Colon (tissue), 2 donors: ENCODE data around the gene URGCP.

ENCODE experiments used
- FAIRE-seq: peaks from 2 replicates; lab custom pipeline; 2012; peaks lifted over from hg19 to GRCh38; lab: Jason Lieb, UNC
- donor health status: control.
- donor health status: control.

URGCP gene

GRCh38 chr7:43906331-43907010 lies at the start of gene URGCP:
TSS of gene URGCP (minus strand) at chr7:43906596. CDS start at chr7:43906575, 21 bp downstream.
- FAIRE-seq: no peak

DNA sequence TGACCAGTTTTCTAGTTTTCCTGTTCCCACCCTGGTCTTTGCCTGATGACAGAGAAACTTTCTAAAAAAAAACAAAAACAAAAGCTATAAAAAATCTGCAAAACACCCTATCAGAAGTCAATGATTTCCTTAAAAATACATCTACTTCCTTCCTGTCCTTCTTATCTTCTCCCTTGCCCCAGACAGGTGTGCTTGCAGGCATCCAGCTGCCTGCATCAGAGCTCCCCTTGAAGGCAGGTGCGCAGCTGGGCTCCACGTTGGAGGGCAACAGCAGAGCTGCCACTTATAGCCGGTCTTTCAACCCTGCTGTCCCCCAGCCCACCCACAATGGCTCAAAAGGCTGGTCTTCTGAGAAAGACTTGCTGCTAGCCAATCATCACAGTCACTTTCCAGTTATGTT lies 49.6 kb upstream of the URGCP start:
- FAIRE-seq: no peak

GRCh38 chr7:43954524-43955228 lies 48.3 kb upstream of the URGCP start:
- FAIRE-seq: no peak

GRCh38 chr7:43953071-43953470 lies 46.7 kb upstream of the URGCP start:
- FAIRE-seq: no peak

DNA sequence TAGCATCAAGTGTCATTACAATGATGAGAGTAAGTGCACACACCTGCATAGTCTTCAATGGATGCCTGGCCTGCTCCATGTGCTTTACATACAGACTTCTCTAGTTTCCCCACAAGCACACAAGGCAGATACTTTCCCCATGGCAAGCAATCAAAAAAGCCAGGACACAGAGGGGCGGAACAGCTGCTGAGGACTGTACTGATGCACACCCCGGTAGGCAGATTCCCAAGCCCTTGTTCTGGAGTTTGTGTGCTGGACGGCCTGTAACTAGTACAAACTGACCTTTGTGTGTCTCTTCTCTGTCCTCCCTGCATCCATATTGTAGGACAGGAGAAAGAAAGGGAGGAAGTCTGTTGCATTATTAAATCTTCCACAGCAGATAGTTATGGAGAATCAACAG lies 45.6 kb upstream of the URGCP start:
- FAIRE-seq: no peak

GRCh38 chr7:43944286-43944685 lies 37.9 kb upstream of the URGCP start:
- no peak for FAIRE-seq

DNA sequence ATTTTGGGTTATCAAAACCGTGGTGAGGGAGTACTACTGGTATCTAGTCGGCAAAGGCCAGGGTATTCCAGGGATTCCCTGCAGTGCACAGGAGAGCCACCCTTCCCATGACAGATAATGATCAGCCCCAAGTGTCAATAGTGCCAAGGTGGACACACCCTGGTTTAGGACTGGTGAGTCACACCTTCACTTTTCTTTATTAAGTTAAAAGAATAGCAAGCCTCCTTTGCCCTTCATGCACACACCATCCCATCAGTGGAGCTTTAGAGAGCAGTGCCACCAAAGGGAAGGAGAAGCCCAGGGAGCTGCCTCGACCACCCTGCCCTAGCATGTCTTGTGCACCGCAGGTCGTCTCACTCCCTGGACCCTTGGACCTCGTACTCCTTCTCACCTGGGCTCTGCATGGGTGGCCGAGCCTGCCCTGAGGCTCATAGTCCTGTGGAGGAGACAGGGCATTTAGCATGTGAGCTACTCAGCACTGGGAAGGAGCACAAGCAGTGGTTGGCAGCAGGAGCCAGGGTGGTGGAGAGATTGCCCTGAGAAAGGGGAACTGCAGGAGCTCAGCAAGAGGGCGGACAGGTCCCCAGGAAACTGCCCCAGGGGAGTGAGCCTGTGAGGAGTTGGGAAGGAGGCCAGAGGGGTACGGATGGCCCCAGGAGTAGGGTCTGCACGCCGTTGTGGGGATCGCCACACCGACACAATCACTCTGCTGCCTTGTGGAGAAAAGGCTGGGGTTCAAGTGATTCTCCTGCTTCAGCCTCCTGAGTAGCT lies 37.2 kb upstream of the URGCP start:
- no peak for FAIRE-seq

DNA sequence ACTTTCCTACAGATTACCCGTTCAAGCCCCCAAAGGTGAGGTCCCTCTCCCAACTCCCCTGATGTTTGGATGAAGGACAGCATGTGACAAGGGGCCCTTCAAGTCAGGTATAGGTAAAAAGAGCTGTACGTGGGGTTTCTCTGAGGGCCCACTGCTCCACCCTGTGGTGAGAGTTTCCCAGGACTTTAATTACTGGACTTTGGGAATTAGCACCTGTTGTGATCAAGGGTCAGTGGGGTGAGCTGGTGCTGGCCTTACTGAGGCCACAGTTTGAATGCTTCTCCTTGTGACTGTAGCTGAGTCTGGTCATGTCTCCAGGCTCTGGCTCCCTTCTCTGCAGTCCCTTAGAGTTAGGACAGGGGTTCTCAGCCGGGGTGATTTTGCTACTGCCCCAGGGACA lies 36.6 kb upstream of the URGCP start:
- FAIRE-seq: no peak

DNA sequence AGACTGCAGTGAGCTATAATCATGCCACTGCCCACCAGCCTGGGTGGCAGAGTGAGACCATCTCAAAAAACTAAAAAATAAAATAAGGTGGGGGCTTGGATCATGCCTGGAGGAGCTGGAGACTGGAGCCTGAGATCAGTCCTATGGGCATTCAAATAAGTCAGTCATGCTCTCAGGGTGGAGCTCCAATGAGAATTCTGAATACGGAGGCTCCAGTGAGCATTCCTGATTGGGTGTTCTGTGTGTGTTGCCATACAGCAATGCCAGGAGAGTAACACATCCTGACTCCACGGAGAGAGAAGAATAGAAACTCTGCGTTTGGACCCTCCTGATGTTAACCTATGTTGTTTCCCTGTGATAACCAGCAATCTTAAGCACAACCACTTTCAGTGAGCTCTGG lies 35.9 kb upstream of the URGCP start:
- FAIRE-seq: no peak

- no peak for FAIRE-seq
Measured at GRCh38 chr7:43938892-43939482, 32.6 kb upstream of the URGCP start.

GRCh38 chr7:43937444-43937843 lies 31.0 kb upstream of the URGCP start:
- FAIRE-seq: no peak

DNA sequence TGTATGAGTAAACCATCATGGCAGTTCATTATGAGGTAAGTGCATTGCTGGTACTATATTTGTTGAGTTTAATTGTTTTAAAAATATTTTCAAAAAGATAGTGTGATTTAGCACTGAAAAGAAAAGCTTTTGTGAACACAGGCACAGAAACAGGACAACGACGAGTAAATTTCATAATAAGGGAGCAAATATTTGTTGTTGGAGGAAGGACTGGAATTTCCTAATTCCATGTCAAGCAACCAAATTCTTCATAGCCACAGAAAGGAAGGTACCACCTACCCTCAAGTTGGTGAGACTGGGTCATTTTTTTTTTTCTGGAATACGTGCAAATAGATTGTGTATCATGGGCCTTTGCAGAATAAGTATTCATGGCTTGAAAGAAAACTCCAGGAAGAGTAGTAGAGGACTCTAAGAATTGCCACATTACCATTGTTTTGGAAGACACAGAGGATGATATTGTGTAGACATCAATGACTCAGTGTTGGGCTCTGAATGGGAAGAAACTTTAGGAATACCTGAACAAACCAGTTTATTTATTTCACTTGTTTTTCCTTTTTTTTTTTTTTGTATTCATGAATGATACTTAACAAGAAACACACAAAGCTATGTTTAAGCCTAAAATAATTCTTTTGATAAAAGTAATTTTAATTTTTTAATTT lies 27.6 kb upstream of the URGCP start:
- no peak for FAIRE-seq

GRCh38 chr7:43931346-43931745 lies 24.9 kb upstream of the URGCP start:
- FAIRE-seq: no peak

DNA sequence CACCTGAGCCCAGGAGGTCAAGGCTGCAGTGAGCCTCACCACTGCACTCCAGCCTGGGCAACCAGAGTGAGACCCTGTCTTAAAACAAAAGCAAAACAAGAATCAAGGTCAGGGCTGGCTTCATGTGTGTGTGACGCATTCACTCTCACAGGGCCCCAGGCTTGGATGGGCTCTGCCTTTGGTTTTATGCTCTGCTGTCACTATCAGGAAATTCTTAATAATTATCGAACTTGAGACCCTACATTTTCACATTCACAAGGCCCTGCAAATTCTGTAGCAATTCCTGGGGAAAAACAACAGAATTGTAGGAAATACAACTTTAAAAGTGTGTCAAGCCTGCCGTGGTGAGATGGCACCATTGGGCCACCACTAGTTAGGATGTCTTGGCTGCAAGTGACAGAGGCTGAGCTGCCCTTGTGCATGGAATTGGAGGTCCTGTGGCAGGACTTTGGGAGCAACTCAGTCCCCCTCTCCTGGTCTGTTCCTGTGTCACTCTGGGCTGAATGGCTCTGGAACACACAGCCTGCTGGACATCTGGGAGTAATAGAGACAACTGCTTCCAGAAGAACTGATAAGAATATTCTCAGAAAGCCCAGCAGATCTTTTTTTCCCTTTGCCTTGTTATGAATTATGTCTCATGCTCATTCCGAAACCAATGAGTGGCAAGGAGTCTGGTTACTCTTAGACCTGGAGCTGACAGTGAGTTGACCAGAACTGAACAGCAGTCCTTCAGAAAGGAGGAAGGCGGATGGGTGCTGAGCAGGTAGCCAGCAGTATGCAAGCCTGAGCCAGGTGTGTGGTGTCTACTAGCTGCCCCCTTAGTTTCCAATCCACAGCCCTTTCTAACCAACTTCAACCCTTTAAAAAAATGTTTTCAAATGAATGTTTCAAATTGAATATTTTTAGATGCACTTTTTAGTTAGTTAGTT lies 23.4 kb upstream of the URGCP start:
- no peak for FAIRE-seq

DNA sequence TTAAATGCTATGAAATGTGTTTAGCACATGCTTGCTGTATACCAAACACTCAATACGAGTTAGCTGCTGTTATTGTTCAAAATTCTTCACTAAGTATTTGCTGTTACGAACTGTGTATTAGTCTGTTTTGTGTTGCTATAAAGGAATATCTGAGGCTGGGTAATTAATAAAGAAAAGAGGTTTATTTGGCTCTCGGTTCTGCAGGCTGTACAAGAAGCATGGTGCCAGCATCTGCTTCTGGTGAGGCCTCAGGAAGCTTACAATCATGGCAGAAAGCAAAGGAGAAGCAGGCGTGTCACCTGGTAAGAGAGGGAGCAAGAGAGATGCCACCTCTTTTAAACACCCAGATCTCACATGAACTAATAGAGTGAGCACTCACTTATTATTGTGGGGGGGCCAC lies 21.4 kb upstream of the URGCP start:
- no peak for FAIRE-seq

DNA sequence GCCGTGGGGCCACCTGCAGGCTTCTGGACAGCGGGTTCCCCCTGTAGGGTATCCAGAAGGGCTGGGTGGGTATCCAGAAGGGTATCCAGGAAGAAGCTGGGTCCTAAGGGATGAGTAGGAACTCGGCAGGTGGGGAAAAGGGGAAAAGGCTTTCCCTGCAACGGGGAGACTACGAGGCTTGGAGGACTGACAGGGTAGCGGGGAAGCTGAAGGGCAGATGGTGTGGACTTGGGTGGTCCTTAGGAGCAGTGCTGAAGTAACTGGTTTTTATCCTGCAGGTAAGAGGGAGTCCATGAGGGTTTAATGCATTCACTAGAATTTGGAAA lies 20.4 kb upstream of the URGCP start:
- no peak for FAIRE-seq

DNA sequence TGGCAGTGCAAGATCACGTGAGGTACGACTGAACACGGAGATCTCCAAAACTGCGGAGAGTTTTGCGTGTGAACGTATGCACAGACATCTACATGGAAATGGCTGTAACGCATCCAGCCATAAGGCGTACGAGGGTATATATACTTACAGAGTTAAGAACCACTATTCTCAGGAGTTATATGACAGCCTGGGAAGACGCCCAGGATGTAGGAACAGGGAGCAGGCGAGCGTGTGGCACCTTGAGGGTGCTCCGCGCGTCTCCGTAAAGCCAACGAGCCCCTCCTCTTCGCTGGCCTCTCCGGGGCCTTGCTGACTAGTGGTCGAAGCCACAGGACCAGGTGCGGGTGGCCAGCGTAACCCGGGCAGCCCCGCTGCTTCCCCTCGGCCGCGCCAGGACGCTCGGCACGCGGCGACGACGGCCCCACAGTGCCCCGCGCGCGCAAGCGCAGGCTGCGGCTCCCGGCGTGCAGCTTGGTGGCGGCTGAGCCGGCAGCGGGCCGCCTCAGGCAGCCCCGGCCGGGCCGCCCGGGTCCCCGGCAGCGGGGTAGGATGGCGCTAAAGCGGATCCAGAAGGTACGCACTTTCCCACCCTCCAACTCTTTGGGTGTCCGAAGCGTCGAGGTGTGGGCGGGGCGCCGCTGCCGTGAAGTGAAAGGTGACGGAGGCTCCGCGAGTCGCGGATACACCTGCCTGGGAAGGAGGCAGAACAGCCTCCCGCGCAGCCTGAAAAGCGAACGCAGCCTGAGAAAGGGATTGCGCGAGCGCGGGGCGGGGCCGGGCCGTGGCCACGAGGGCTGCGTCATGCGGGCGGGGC lies 19.8 kb upstream of the URGCP start, which contains the start of gene UBE2D4:
Gene UBE2D4, plus strand, starts transcription at position 453 of the 814 bp plus-strand sequence. Its CDS starts 97 bp downstream, at position 550.
- FAIRE-seq: no peak

GRCh38 chr7:43922726-43923125 lies 16.3 kb upstream of the URGCP start:
- no peak for FAIRE-seq

DNA sequence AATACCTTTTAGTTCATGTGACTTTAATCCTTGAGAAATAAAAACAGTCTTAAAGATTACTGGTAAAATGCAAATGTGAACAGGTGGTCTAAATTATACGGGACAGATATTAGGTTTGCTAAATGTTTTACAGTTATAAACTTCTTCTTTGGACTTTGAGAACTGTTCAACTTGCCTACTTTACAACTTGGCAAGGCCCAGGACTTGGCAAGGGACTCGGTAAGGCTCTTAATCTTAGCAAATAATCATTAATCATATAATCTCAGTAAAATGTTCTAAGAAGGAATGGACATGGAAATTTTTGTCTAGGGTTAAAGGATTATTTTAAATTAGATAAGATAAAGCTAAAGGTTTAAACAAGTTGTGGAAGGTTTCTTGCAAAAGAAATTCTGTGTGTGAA lies 15.0 kb upstream of the URGCP start:
- FAIRE-seq: no peak

DNA sequence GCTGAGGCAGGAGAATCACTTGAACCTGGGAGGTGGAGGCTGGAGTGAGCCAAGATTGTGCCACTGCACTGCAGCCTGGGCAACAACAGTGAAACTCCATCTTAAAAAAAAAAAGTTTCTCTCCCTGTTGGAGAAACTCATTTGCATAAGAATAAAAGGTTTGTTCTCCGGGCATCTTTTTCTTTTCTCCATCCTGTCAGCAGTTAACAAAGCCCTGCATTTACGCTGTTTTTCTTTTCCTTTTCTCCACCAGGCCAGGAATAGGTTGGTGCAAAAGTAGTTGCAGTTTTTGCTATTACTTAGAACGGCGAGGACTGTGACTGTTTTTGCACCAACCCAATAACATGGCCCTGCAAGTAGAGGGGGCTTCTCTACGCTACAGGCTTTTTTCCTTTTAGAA lies 9.5 kb upstream of the URGCP start:
- no peak for FAIRE-seq
